Measurements from ENCODE around the gene TANGO6. TPM values are rescaled to one million over a fixed set of nuclear protein-coding genes. Genes with fewer than 3 reads are reported as not detected.
A peak's percentile ranks its signal among the peaks of the same experiment; 100 is the strongest.

Gene TANGO6
- total RNA-seq, 4 donors from 2014 or later, result 16.7 to 24.4 (median 20.2) TPM

- DNase-seq, result no peak
- H3K9me3 ChIP-seq, result no peaks in the 10 kb centered on the region
- TF ChIP-seq POLR2A (IDR thresholded peaks at IDR 0.05), result no peak
- TF ChIP-seq, protein P1, sequence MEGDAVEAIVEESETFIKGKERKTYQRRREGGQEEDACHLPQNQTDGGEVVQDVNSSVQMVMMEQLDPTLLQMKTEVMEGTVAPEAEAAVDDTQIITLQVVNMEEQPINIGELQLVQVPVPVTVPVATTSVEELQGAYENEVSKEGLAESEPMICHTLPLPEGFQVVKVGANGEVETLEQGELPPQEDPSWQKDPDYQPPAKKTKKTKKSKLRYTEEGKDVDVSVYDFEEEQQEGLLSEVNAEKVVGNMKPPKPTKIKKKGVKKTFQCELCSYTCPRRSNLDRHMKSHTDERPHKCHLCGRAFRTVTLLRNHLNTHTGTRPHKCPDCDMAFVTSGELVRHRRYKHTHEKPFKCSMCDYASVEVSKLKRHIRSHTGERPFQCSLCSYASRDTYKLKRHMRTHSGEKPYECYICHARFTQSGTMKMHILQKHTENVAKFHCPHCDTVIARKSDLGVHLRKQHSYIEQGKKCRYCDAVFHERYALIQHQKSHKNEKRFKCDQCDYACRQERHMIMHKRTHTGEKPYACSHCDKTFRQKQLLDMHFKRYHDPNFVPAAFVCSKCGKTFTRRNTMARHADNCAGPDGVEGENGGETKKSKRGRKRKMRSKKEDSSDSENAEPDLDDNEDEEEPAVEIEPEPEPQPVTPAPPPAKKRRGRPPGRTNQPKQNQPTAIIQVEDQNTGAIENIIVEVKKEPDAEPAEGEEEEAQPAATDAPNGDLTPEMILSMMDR (IDR thresholded peaks at IDR 0.05), result no peak
- H3K4me3 ChIP-seq (replicated peaks in 1 of 3), result no peak overlapping the region
- H3K27ac ChIP-seq, result no peak overlapping the region
- H3K4me1 ChIP-seq, result peaks cover 0 to 9% of the 10 kb centered on the region in 2 donors
- intact Hi-C loops (cut with DNase I), result no loop called here
- no peaks in the 10 kb centered on the region for H3K27me3 ChIP-seq
- H3K36me3 ChIP-seq, result no peaks in the 10 kb centered on the region
Measured at GRCh38 chr16:69012906-69013305, 169.6 kb downstream of the TANGO6 start.

DNA sequence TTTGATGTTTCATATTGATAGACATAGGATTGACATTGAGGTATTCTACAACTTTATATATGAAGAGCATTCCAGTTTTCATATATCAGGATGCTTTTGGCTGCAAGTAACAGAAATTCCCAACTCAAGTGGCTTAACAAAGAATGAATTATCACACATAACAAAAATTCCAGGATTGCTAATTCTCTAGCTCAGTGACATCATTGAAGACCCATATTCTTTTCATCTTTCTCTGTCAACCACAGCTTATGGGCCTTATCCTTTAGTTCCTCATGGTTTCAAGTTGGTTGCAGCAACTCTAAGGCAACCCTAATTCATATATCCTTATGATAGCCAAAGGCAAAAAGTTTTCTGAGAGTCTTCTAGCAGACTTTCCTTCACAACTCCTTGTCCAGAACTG is 170.7 kb downstream of the TANGO6 start:
- H3K4me1 ChIP-seq, result peaks cover 0 to 9% of the 10 kb centered on the region in 2 donors
- no peaks in the 10 kb centered on the region for H3K27me3 ChIP-seq
- no peaks in the 10 kb centered on the region for H3K36me3 ChIP-seq
- intact Hi-C loops (cut with DNase I), result no loop called here
- no peak for DNase-seq
- H3K9me3 ChIP-seq, result no peaks in the 10 kb centered on the region
- no peak overlapping the region for H3K4me3 ChIP-seq (replicated peaks in 1 of 3)
- TF ChIP-seq POLR2A (IDR thresholded peaks at IDR 0.05), result no peak
- TF ChIP-seq, protein P1 (IDR thresholded peaks at IDR 0.05), result no peak
- H3K27ac ChIP-seq, result no peak overlapping the region

- H3K27ac ChIP-seq, result no peak overlapping the region
- TF ChIP-seq POLR2A (IDR thresholded peaks at IDR 0.05), result no peak
- TF ChIP-seq, protein P1 (IDR thresholded peaks at IDR 0.05), result no peak
- H3K36me3 ChIP-seq, result no peaks in the 10 kb centered on the region
- no peak overlapping the region for H3K4me3 ChIP-seq (replicated peaks in 1 of 3)
- intact Hi-C loops (cut with DNase I), result no loop called here
- no peak for DNase-seq
- H3K27me3 ChIP-seq, result no peaks in the 10 kb centered on the region
- H3K4me1 ChIP-seq, result peaks cover 0 to 9% of the 10 kb centered on the region in 2 donors
- no peaks in the 10 kb centered on the region for H3K9me3 ChIP-seq
Measured at GRCh38 chr16:69014811-69015210, 171.5 kb downstream of the TANGO6 start.

DNA sequence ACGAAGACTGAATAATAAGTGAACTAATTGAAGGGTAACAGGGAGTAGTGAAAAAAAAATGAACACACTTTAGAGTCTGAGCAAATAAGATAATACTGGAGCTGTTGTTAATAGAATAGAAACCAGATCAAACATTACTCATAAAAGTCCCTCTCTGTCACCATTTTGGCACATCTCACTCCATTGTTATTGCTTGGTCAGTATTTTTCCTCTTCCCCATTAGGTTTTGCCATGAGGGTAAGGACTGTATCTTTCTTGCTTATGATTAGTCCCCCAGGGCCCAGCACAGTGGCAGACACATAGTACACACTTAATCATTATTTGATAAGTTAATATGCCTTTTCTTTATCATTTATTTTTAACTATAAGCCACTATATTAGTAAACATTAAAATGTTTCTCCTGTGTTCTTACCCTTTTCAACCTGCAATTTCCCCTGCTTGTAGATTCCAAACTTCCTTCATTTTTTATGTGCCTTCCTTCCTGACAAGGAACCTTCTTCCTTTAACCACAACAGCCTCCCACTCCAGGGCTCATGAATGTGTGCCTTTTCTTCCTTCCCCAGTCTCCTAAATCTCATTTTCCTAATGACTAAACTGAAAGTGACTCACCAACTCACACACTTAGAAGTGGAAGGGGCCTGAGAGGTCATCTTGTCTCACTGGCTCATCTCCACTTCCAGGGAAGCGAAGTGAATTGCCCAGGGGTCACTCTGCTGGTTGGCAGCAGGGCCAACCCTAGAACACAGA is 173.9 kb downstream of the TANGO6 start:
- peaks cover 0 to 9% of the 10 kb centered on the region in 2 donors for H3K4me1 ChIP-seq
- H3K27me3 ChIP-seq, result no peaks in the 10 kb centered on the region
- intact Hi-C loops (cut with DNase I), result no loop called here
- no peaks in the 10 kb centered on the region for H3K9me3 ChIP-seq
- DNase-seq, result no peak
- TF ChIP-seq, protein P1 (IDR thresholded peaks at IDR 0.05), result no peak
- no peak for TF ChIP-seq POLR2A (IDR thresholded peaks at IDR 0.05)
- no peak overlapping the region for H3K4me3 ChIP-seq (replicated peaks in 1 of 3)
- WGBS, 2 donors, result 82 to 89% methylated on average over 2 of the region's 2 CpGs
- H3K36me3 ChIP-seq, result no peaks in the 10 kb centered on the region
- H3K27ac ChIP-seq, result peak overlapping the region in 2 of 3 donors; percentile 12 to 25

GRCh38 chr16:69019811-69020210 is 176.5 kb downstream of the TANGO6 start:
- Histone ChIP-seq H3K4me3 (replicated peaks in 1 of 3) (no peak overlapping the region), H3K4me1 (peaks cover 0 to 9% of the 10 kb centered on the region in 2 donors), H3K27ac (no peak overlapping the region), H3K36me3 (no peaks in the 10 kb centered on the region), H3K27me3 (no peaks in the 10 kb centered on the region), H3K9me3 (no peaks in the 10 kb centered on the region)
- TF ChIP-seq POLR2A (IDR thresholded peaks at IDR 0.05), result no peak
- TF ChIP-seq, protein P1 (IDR thresholded peaks at IDR 0.05), result no peak
- intact Hi-C loops (cut with DNase I), result no loop called here
- DNase-seq, result no peak
- WGBS, 2 donors, result 100% methylated on average over 1 of the region's 1 CpG
